A673 (cell line): ENCODE data around the gene PRKG1. TPM values are rescaled to one million over a fixed set of nuclear protein-coding genes. Genes with fewer than 3 reads are reported as not detected.

ENCODE experiments used
- BruUV-seq: library from RNA; stranded (reverse); fragments of 400-500 nt; replicated peaks from 2 replicates; lab custom pipeline; 2021; lab: Mats Ljungman, UMichigan
- CTCF ChIA-PET: fragments of 300-600 bp; sonication (Branson Sonifier 250); formaldehyde crosslinking; loops from one replicate; lab custom pipeline; 2022; ENCODE audit warnings: antibody characterized with exemption; lab: Charles Lee
- POLR2A ChIA-PET: fragments of 300-600 bp; sonication (Branson Sonifier 250); formaldehyde crosslinking; loops from one replicate; lab custom pipeline; 2022; ENCODE audit warnings: antibody characterized with exemption; ENCODE audit not compliant: low non-redundant PET; lab: Charles Lee
- DNase-seq: peaks from one replicate; pipeline ENCODE4 v3.0.0-alpha.2; 2015; ENCODE audit warnings: low spot score
- H3K27ac ChIP-seq: fragments of 200-600 bp; sonication (generic); 2 replicates; pipeline ENCODE4 v1.5.1; 2016; ENCODE audit warnings: mixed run types, low read depth, mild to moderate bottlenecking, mixed read lengths, antibody characterized with exemption, low read length; ENCODE audit not compliant: poor library complexity, severe bottlenecking
- H3K27me3 ChIP-seq: fragments of 200-600 bp; sonication (generic); replicated peaks from 2 replicates; pipeline ENCODE4 v1.6.1; 2017; ENCODE audit warnings: mixed run types, low read depth, mild to moderate bottlenecking, mixed read lengths, antibody characterized with exemption, low read length; ENCODE audit not compliant: insufficient read depth, poor library complexity
- H3K36me3 ChIP-seq: fragments of 200-600 bp; sonication (generic); 2 replicates; pipeline ENCODE4 v1.6.1; 2016; ENCODE audit warnings: mixed run types, mild to moderate bottlenecking, mixed read lengths, antibody characterized with exemption, low read length; ENCODE audit not compliant: insufficient read depth, poor library complexity, severe bottlenecking
- H3K4me1 ChIP-seq: fragments of 200-600 bp; sonication (generic); 2 replicates; pipeline ENCODE4 v1.6.1; 2017; ENCODE audit warnings: mixed run types, mild to moderate bottlenecking, mixed read lengths, antibody characterized with exemption, low read length; ENCODE audit not compliant: insufficient read depth, poor library complexity, severe bottlenecking
- H3K4me3 ChIP-seq: fragments of 200-600 bp; sonication (generic); 2 replicates; pipeline ENCODE4 v1.5.1; 2016; ENCODE audit warnings: low read depth, mixed run types, mild to moderate bottlenecking, mixed read lengths, low read length; ENCODE audit not compliant: poor library complexity, severe bottlenecking
- H3K9me3 ChIP-seq: fragments of 200-600 bp; sonication (generic); 2 replicates; pipeline ENCODE4 v1.6.1; 2016; ENCODE audit warnings: mixed run types, low read depth, mild to moderate bottlenecking, mixed read lengths, antibody characterized with exemption, low read length; ENCODE audit not compliant: poor library complexity, severe bottlenecking
- CTCF ChIP-seq: fragments of 300-800, 200-600 bp; sonication (generic); conservative IDR thresholded peaks from 2 replicates; pipeline ENCODE4 v1.5.1; 2017; ENCODE audit warnings: low read depth, mild to moderate bottlenecking, antibody characterized with exemption, low read length, moderate library complexity, mixed read lengths
- EZH2 ChIP-seq: fragments of 200-600 bp; sonication (generic); IDR thresholded peaks from 2 replicates; pipeline ENCODE4 v1.6.1; 2017; ENCODE audit warnings: borderline replicate concordance, low read depth, mild to moderate bottlenecking, mixed read lengths, antibody characterized with exemption, low read length; ENCODE audit not compliant: poor library complexity, severe bottlenecking
- intact Hi-C: fragments of 100-400 bp; cut with micrococcal nuclease; formaldehyde crosslinking; loops from one replicate; pipeline ENCODE4 v1.10.0; 2022; ENCODE audit not compliant: unreplicated experiment
- total RNA-seq: library from RNA; stranded (reverse); gene quantifications from 2 replicates; pipeline ENCODE4 v1.2.3, GENCODE V29; 2021

PRKG1 gene
- total RNA-seq, 1 experiment from 2014 or later: 0.58 TPM

GRCh38 chr10:51699145-51699474 is 624.8 kb downstream of the PRKG1 start:
- POLR2A ChIA-PET: interaction anchor here (0.6 kb wide), 1 partner anchor 20 kb away, joined by 8 read pairs; no protein-coding TSS in a partner anchor
- CTCF ChIA-PET: no interaction called here
- Histone ChIP-seq H3K27ac (peak overlapping the region; percentile 98), H3K27me3 (no peaks in the 10 kb centered on the region), H3K4me1 (peaks cover 2% of the 10 kb centered on the region), H3K4me3 (peak overlapping the region; percentile 69), H3K9me3 (no peaks in the 10 kb centered on the region), H3K36me3 (peaks cover 9% of the 10 kb centered on the region)
- intact Hi-C loops: no loop called here
- TSS peak; percentile 64 for BruUV-seq
- TF ChIP-seq CTCF (no peak), EZH2 (no peak)
- no peak for DNase-seq

- BruUV-seq: no TSS peak
- ChIA-PET POLR2A (no interaction called here), CTCF (no interaction called here)
- peaks cover 9% of the 10 kb centered on the region for H3K36me3 ChIP-seq
- H3K4me3 ChIP-seq: peak within 1 kb of the TSS; percentile 69
- no peaks in the 10 kb centered on the region for H3K9me3 ChIP-seq
- DNase-seq: peak; percentile 95
- H3K27me3 ChIP-seq: no peaks in the 10 kb centered on the region
- H3K27ac ChIP-seq: peak within 1 kb of the TSS; percentile 98
- TF ChIP-seq EZH2: no peak
- no peak for TF ChIP-seq CTCF
- peaks cover 2% of the 10 kb centered on the region for H3K4me1 ChIP-seq
- intact Hi-C loops: no loop called here
Observed at GRCh38 chr10:51699475-51700227, 625.4 kb downstream of the PRKG1 start, which contains the start of gene CSTF2T. CSTF2T (minus strand) TSS chr10:51699595; CDS start chr10:51699549, 46 bp downstream.

GRCh38 chr10:51700228-51700817 is 626.0 kb downstream of the PRKG1 start:
- ChIA-PET POLR2A (no interaction called here), CTCF (no interaction called here)
- Histone ChIP-seq H3K4me1 (peaks cover 2% of the 10 kb centered on the region), H3K27ac (peak overlapping the region; percentile 98), H3K27me3 (no peaks in the 10 kb centered on the region), H3K36me3 (peaks cover 9% of the 10 kb centered on the region), H3K4me3 (peak overlapping the region; percentile 69), H3K9me3 (no peaks in the 10 kb centered on the region)
- intact Hi-C loops: no loop called here
- TF ChIP-seq CTCF (no peak), EZH2 (no peak)
- BruUV-seq: TSS peak; percentile 99
- no peak for DNase-seq
